ENCODE results near the gene SCUBE2. TPM values are rescaled to one million over a fixed set of nuclear protein-coding genes. Genes with fewer than 3 reads are reported as not detected.

Gene SCUBE2
- total and polyA plus RNA-seq, 2 donors (not counting 3 experiments of a cell fraction or from before 2014, with no cell fraction given) = 0.55 to 3.5 TPM

DNA sequence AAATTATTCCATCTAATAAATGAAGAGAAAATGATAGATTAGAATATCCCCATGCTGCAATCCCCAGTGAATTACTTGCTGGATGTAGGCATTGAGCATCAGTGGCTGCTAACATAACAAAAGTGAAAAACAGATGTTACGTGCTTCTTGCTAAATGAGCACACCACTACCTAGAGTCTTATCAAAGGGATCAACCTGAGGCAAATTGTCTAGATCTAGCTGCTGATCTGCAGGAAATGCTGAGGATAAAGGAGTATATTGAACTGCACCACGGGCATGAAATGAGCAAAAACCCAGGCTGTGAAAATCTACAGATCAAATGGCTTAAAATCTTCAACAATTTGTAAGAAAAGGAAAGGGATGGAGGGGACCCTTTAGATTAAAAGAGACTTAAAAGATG lies 45.3 kb upstream of the SCUBE2 start:
- DNase-seq (ENCODE audit: low read depth, low spot score) (no peak), FAIRE-seq (no peak)
- Histone ChIP-seq H4K20me1 (replicated peaks; ENCODE audit: control insufficient read depth, extremely low read depth, insufficient read depth, low read length) (no peaks in the 10 kb centered on the region), H3K9me1 (replicated peaks; ENCODE audit: control insufficient read depth, extremely low read depth, insufficient read depth, low read length) (no peaks in the 10 kb centered on the region), H3K9me3 (replicated peaks; ENCODE audit: control insufficient read depth, insufficient read depth, low read length) (no peaks in the 10 kb centered on the region), H3K4me1 (ENCODE audit: control insufficient read depth, extremely low read depth, insufficient read depth, low read length) (peaks cover 37% of the 10 kb centered on the region), H3K4me3 (replicated peaks in 1 of 3; ENCODE audit: insufficient read depth in 1 of 3, low read depth in 1 of 3, low read length in 3 of 3) (no peak overlapping the region), H3K27ac (ENCODE audit: insufficient read depth, low read depth, low read length) (no peak overlapping the region), H3K27me3 (ENCODE audit: control insufficient read depth in 2 of 2, insufficient read depth in 2 of 2, low read length in 2 of 2) (no peaks in the 10 kb centered on the region), H3K36me3 (ENCODE audit: control insufficient read depth in 2 of 2, extremely low read depth in 1 of 2, insufficient read depth in 2 of 2, low read length in 2 of 2) (peaks cover 3% of the 10 kb centered on the region in 2 experiments), H3K79me2 (ENCODE audit: control insufficient read depth, insufficient read depth, low read length) (no peaks in the 10 kb centered on the region), H3K9ac (replicated peaks; ENCODE audit: extremely low read depth, insufficient read depth, low read length) (no peak overlapping the region), H3K4me2 (ENCODE audit: insufficient read depth, low read length) (no peak overlapping the region), H2AFZ (ENCODE audit: low read depth, low read length) (no peak overlapping the region)
- BruUV-seq (replicated peaks) = no TSS peak
- TF ChIP-seq POLR2A (IDR thresholded peaks at IDR 0.05; ENCODE audit: low read depth, low read length) (no peak), GATA2 (IDR thresholded peaks at IDR 0.05; ENCODE audit: insufficient read depth, insufficient read length, low read depth, low read length) (no peak), EZH2 (IDR thresholded peaks at IDR 0.05; ENCODE audit: borderline replicate concordance, low read depth, low read length, severe bottlenecking) (no peak), JUN (IDR thresholded peaks at IDR 0.05; ENCODE audit: borderline replicate concordance, insufficient read depth, insufficient read length, low read depth) (no peak), MYC (IDR thresholded peaks at IDR 0.05; ENCODE audit: low read depth, low read length) (no peak), POLR2AphosphoS5 (IDR thresholded peaks at IDR 0.05; ENCODE audit: insufficient read depth, low read depth, low read length) (no peak), FOS (IDR thresholded peaks at IDR 0.05; ENCODE audit: borderline replicate concordance, insufficient read depth, low read length) (no peak)
- TF ChIP-seq, protein P1, sequence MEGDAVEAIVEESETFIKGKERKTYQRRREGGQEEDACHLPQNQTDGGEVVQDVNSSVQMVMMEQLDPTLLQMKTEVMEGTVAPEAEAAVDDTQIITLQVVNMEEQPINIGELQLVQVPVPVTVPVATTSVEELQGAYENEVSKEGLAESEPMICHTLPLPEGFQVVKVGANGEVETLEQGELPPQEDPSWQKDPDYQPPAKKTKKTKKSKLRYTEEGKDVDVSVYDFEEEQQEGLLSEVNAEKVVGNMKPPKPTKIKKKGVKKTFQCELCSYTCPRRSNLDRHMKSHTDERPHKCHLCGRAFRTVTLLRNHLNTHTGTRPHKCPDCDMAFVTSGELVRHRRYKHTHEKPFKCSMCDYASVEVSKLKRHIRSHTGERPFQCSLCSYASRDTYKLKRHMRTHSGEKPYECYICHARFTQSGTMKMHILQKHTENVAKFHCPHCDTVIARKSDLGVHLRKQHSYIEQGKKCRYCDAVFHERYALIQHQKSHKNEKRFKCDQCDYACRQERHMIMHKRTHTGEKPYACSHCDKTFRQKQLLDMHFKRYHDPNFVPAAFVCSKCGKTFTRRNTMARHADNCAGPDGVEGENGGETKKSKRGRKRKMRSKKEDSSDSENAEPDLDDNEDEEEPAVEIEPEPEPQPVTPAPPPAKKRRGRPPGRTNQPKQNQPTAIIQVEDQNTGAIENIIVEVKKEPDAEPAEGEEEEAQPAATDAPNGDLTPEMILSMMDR (IDR thresholded peaks at IDR 0.05; ENCODE audit: extremely low read depth in 1 of 2, insufficient read depth in 1 of 2, low read depth in 1 of 2, low read length in 2 of 2) = no peak
- TF ChIP-seq, protein P2, sequence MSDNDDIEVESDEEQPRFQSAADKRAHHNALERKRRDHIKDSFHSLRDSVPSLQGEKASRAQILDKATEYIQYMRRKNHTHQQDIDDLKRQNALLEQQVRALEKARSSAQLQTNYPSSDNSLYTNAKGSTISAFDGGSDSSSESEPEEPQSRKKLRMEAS (IDR thresholded peaks at IDR 0.05; ENCODE audit: insufficient read depth, insufficient read length) = no peak
- intact Hi-C loops (cut with micrococcal nuclease) = loop anchor here (1.0 to 5.0 kb wide), 6 partner anchors 46 to 448 kb away; partner anchors contain the start of genes NRIP3, SCUBE2 and TMEM9B
- dilution Hi-C loops (cut with MboI; ENCODE audit: extremely low pct_ligation_motif_present, low sequenced_read_pairs) = no loop called here
- ChIA-PET POLR2A (no interaction called here), CTCF (interaction anchor here (2.6 to 4.3 kb wide), 3 partner anchors 43 to 177 kb away, joined by 33 to 248 read pairs (median 70); no protein-coding TSS in a partner anchor)
